Right lobe of liver (tissue), 6 donors: ENCODE data around the gene C19orf47. TPM values are rescaled to one million over a fixed set of nuclear protein-coding genes. Genes with fewer than 3 reads are reported as not detected.

Experiments
- ATAC-seq, 4 donors: fragments of 200-7000 bp; cut with Tn5 transposase; one replicate each; pipeline ENCODE4 v1.9.1; 2020; ENCODE audit warnings: mild to moderate bottlenecking in 4 of 4, moderate library complexity in 4 of 4
- DNase-seq, 3 donors: peaks; one replicate each; pipeline ENCODE4 v3.0.0-alpha.2; 2020
- H3K27ac ChIP-seq, 3 donors: fragments of 200-600 bp; one replicate each; pipeline ENCODE4 v1.8.0; 2022
- H3K27me3 ChIP-seq, 2 donors: fragments of 200-600 bp; one replicate each; pipeline ENCODE4 v1.8.0; 2022
- H3K36me3 ChIP-seq, 4 donors: fragments of 200-600 bp; sonication (generic) in 1 of 4; one replicate each; pipeline versions ENCODE4 v1.5.1 to v1.8.0; 2017 to 2022; ENCODE audit warnings: control low read depth in 1 of 4
- H3K4me1 ChIP-seq, 4 donors: fragments of 200-600 bp; sonication (generic) in 1 of 4; one replicate each; pipeline versions ENCODE4 v1.5.1 to v1.8.0; 2017 to 2022; ENCODE audit warnings: control low read depth in 1 of 4
- H3K4me3 ChIP-seq, 3 donors: fragments of 200-600 bp; one replicate each; pipeline ENCODE4 v1.8.0; 2022
- H3K9me3 ChIP-seq, 4 donors: fragments of 200-600 bp; sonication (generic) in 1 of 4; one replicate each; pipeline versions ENCODE4 v1.5.1 to v1.8.0; 2017 to 2022; ENCODE audit warnings: control low read depth in 1 of 4
- POLR2A ChIP-seq: fragments of 450-650 bp; IDR thresholded peaks from one replicate; pipeline ENCODE4 v1.6.1; 2017; ENCODE audit warnings: antibody characterized with exemption, mild to moderate bottlenecking
- WGBS: methylation state at CpG from one replicate; pipeline ENCODE4 v1.1.6; 2018; ENCODE audit warnings: low coverage, low lambda C conversion rate; ENCODE audit not compliant: insufficient coverage; ENCODE audit errors: missing lambda C conversion rate; 5-methylcytosine and 5-hydroxymethylcytosine counted together
- intact Hi-C, 2 donors: fragments of 100-400 bp; cut with DNase I; formaldehyde crosslinking; loops; one replicate each; pipeline versions ENCODE4 v1.11.2 to v1.14.1; 2022
- total RNA-seq, 6 experiments: library from RNA; depleted of rRNA in 2 of 6; stranded (reverse); fragments of >200 nt in 2 of 6; fragmentation: NEBNext Ultra II Directional in 3 of 6; extraction: Animal tissue kit (Norgen Biotek cat#: 25700) in 3 of 6; gene quantifications; one replicate each; pipeline versions ENCODE4 v1.1.0 to v1.2.4, GENCODE V29; 2016 to 2023
- TF ChIP-seq, protein P1 (sequence below), 4 donors: fragments of 200-600 bp in 3 of 4; fragments of 450-650 bp in 1 of 4; IDR thresholded peaks; one replicate each; pipeline versions ENCODE4 v1.5.1 to v1.8.0; 2016 to 2022; ENCODE audit warnings: antibody characterized with exemption in 4 of 4, mild to moderate bottlenecking in 2 of 4
- donor health status: DM: no; HTN: yes; CAD: no.
- donor health status: DM: no; HTN: no; CAD: no.
- donor health status: DM: no; HTN: no; CAD: no.
- donor health status: DM: no; HTN: yes; CAD: no.
- donor health status: DM: no; HTN: yes; CAD: no.

Gene C19orf47
- total RNA-seq, 6 experiments from 2014 or later, result 4.8 to 8.1 (median 5.5) TPM

DNA sequence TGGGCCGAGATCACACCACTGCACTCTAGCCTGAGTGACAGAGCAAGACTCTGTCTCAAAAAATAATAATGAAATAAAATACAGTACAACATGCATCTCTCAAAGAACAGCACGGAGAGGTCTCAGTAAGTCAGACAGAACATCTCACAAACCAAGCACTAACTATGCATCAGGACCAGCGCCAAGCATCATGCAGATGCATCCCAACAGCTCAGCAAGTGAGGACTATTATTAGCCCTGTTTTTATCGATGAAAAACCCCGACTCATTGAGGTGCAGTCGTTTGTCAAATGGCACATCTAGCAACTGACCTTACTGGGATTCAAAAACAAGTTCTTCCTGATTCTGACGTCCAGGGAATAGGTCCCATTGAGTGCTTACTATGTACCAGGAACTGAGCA, 3.8 kb downstream of the C19orf47 start:
- WGBS, result 87% methylated on average over 5 of the region's 7 CpGs
- H3K4me1 ChIP-seq, result peaks cover 0 to 13% (median 6%) of the 10 kb centered on the region in 4 donors
- H3K36me3 ChIP-seq, result peaks cover 0 to 3% (median 0%) of the 10 kb centered on the region in 4 donors
- H3K27me3 ChIP-seq, result no peaks in the 10 kb centered on the region
- intact Hi-C loops, result no loop called here
- H3K9me3 ChIP-seq, result no peaks in the 10 kb centered on the region
- no peak overlapping the region for H3K27ac ChIP-seq
- H3K4me3 ChIP-seq, result no peak overlapping the region
- ATAC-seq (no peak), DNase-seq (no peak)
- no peak for TF ChIP-seq POLR2A
- TF ChIP-seq, protein P1, sequence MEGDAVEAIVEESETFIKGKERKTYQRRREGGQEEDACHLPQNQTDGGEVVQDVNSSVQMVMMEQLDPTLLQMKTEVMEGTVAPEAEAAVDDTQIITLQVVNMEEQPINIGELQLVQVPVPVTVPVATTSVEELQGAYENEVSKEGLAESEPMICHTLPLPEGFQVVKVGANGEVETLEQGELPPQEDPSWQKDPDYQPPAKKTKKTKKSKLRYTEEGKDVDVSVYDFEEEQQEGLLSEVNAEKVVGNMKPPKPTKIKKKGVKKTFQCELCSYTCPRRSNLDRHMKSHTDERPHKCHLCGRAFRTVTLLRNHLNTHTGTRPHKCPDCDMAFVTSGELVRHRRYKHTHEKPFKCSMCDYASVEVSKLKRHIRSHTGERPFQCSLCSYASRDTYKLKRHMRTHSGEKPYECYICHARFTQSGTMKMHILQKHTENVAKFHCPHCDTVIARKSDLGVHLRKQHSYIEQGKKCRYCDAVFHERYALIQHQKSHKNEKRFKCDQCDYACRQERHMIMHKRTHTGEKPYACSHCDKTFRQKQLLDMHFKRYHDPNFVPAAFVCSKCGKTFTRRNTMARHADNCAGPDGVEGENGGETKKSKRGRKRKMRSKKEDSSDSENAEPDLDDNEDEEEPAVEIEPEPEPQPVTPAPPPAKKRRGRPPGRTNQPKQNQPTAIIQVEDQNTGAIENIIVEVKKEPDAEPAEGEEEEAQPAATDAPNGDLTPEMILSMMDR (IDR thresholded peaks at IDR 0.05), result no peak

DNA sequence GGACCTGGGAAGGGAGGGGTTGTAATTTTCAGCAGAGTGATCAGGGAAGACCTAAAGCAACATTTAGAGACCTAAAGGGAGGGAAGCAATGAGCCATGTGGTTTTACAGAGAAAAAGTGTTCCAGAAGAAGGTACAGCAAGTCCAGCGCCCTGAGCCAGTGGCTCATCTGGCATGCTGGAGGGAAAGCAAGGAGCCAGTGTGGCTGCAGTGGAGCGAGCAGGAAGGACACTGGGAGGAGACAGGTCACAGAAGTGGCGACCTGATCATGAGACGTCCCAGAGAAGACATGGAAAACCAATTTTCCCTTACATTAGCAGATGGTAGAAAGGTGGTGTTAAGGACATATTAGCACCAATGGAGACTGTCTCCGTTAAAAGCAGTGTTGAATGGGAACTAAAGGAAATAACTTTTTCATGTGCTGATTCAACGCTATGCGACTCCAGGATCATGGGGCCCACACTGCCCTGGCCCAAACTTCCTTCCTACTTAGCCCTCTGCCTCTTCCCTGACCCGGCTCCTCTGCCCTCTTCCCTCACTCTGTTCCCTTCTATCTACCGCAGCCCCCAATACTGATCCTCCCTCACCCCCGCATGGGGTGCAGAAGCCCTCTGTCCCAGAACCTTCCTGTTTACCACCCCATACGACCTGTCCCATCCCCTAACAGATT, 5.4 kb downstream of the C19orf47 start:
- peaks cover 0 to 8% (median 4%) of the 10 kb centered on the region in 4 donors for H3K4me1 ChIP-seq
- ATAC-seq, result peak; percentile 28 to 66 (median 40)
- no peaks in the 10 kb centered on the region for H3K9me3 ChIP-seq
- no peak for DNase-seq
- H3K27ac ChIP-seq, result no peak overlapping the region
- WGBS, result 91% methylated on average over 10 of the region's 11 CpGs
- H3K4me3 ChIP-seq, result no peak overlapping the region
- H3K36me3 ChIP-seq, result peaks cover 0 to 4% (median 0%) of the 10 kb centered on the region in 4 donors
- no peaks in the 10 kb centered on the region for H3K27me3 ChIP-seq
- intact Hi-C loops, result no loop called here
- TF ChIP-seq POLR2A, result no peak
- TF ChIP-seq, protein P1 (IDR thresholded peaks at IDR 0.05), result no peak

DNA sequence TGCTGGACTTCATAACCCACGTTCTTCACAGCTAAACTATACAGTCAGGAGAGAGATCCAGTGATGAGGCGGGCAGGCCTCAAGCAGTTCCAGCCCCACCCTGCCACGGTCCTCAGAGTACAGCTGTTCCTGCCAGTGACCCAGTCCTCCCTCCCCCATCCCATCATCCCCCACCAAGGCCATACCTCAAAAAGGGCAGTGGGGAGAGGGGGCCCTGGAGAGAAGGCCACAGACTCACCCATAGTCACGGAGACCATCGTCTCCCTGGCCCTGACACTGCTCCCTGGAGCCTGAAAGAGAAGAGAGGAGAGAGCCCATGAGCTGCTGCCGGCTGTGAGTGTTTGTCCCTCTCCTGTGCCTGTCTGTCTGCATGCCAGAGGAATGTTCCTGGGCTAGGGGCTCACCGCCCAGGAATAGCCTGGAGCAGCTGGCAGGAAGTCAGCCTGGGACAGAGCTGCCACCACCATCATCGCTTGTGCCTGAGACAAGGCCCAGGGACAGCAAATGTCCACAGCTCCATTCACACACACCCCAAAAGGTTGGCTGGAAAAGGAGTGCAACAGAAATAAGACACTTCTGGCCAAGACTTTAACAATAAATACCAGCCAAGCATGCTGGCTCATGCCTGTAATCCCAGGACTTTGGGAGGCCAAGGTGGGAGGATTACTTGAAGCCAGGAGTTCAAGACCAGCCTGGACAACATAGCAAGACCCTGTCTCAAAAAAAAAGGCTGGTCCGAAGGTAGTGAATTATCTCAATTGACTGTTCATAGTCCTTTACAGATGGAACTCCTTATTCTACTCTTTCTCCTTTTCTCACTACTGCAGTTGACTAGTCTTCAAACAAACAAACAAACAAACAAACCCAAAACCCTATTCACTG, 6.4 kb downstream of the C19orf47 start:
- intact Hi-C loops, result no loop called here
- Histone ChIP-seq H3K9me3 (no peaks in the 10 kb centered on the region), H3K4me1 (no peaks in the 10 kb centered on the region), H3K27me3 (no peaks in the 10 kb centered on the region), H3K27ac (no peak overlapping the region), H3K36me3 (peaks cover 0 to 4% (median 0%) of the 10 kb centered on the region in 4 donors), H3K4me3 (no peak overlapping the region)
- 84% methylated on average over 4 of the region's 9 CpGs for WGBS
- ATAC-seq, result peak in 1 of 4 donors; percentile 32
- TF ChIP-seq, protein P1 (IDR thresholded peaks at IDR 0.05), result no peak
- no peak for TF ChIP-seq POLR2A
- DNase-seq, result no peak

DNA sequence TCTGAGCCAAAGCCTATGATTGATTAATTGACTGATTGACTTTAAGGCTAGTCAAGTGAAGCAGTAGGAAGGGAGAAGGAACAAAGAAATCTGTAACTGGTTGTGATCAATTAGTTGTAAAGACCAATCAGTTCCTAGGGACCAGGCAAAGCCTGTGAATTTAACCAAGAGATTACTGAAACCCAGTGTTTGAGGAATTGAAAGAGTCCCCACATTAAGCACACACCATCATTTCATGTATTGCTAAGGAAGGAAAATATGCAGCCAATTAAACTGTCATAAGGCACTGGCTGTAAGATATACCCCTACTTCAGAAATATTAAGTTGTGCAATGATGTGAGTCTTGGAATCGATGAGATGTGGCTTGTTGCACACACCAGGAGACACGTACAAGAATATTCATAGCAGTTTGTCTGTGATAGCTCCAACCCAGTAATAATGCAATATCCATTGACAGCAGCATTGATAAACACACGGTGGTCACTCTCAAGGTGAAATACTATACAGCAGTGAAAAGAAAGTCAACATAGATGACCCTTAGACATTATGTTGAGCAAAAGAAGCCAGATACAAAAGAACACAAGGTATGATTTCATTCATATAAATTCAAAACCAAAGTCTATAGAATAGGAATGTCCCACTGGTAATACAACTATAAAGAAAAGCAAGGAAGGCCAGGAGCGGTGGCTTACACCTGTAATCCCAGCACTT, 9.0 kb downstream of the C19orf47 start:
- intact Hi-C loops, result no loop called here
- Histone ChIP-seq H3K4me3 (no peak overlapping the region), H3K36me3 (peaks cover 0 to 9% (median 3%) of the 10 kb centered on the region in 4 donors), H3K4me1 (no peaks in the 10 kb centered on the region), H3K27me3 (no peaks in the 10 kb centered on the region), H3K9me3 (no peaks in the 10 kb centered on the region), H3K27ac (no peak overlapping the region)
- WGBS, result 96% methylated on average over 4 of the region's 4 CpGs
- DNase-seq, result no peak
- no peak for ATAC-seq
- no peak for TF ChIP-seq POLR2A
- TF ChIP-seq, protein P1 (IDR thresholded peaks at IDR 0.05), result no peak
